Measurements from ENCODE around the gene TAS2R4.
"Not testable (repeated sequence)": the region's sequence is repeated elsewhere in the genome, so short reads cannot be mapped to it uniquely, and the experiment has no call there.

Gene TAS2R4

GRCh38 chr7:141776374-141776773 lies at the start of gene TAS2R4:
Gene TAS2R4, plus strand, starts transcription at chr7:141776674. Its CDS starts 1,815 bp downstream, at chr7:141778489.
- no peak for DNase-seq

- no peak for DNase-seq
Observed at GRCh38 chr7:141729020-141729419, 47.5 kb upstream of the TAS2R4 start.

DNA sequence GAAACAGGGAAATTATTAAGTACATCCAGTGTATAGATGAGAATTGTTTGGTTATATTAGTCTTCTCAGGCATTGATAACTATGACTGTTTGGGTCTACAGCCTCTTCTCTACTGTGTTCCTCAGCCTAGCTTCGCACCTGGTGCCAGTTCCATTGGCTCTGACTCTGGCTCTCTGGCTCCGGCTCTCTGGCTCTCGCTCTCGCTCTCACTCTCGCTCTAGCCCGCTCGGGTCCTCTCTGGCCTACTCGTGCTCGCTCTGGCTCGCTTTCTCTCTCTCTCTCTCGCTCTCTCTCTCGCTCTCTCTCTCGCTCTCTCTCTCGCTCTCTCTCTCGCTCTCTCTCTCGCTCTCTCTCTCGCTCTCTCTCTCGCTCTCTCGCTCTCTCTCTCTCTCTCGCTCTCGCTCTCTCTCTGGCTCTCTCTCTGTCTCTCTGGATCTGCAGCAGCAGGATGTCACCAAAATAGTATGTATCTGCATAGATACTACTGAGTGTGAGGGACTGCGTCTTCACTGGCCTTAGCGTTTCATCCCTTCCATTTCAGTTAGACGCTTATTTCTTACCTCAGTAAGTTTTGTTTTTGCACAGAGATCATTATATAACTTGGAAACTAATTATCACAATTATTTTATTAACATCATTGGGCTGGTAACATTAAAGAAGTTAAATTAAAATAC lies 44.9 kb upstream of the TAS2R4 start:
- DNase-seq: no peak

GRCh38 chr7:141737118-141737835 lies 39.2 kb upstream of the TAS2R4 start:
- peak; percentile 39 for DNase-seq

DNA sequence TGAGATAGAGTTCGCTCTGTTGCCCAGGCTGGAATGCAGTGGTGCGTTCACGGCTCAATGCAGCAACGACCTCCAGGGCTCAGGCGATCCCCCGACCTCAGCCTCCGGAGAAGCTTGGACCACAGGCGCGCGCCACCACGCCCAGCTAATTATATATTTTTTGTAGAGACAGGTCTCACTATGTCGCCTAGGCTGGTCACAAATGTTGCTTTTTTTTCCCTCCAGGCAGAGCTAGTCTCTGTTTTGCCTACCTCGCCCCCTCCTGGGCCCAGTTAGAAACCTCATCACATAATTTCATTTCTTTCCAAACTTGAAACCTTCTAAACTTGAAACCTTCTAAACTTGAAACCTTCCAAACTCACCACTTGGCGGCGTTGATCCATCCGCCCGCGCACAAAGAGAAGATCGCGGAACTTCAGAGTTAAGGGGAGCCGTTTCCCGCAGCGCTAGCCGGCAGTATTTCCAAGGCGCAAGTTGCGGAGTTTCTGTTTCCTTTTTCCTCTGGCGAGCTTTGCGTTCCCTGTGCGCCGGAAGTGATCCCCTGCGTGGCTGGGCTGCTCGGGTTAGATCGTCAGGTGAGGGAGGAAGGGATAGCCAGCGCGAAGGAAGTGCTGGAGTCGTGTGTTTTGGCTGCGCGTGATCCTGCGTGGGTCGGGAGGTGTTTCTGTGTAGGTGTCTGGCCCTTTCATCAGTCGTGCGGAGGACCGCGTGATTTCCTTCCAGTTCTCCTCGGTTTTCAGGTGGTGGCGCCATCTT lies 38.5 kb upstream of the TAS2R4 start, which contains the start of gene SSBP1:
Gene SSBP1 (plus strand): TSS at position 523 of the 756 bp plus-strand sequence. CDS start 809 bp downstream, outside the sequence.
- DNase-seq: peak; percentile 94

DNA sequence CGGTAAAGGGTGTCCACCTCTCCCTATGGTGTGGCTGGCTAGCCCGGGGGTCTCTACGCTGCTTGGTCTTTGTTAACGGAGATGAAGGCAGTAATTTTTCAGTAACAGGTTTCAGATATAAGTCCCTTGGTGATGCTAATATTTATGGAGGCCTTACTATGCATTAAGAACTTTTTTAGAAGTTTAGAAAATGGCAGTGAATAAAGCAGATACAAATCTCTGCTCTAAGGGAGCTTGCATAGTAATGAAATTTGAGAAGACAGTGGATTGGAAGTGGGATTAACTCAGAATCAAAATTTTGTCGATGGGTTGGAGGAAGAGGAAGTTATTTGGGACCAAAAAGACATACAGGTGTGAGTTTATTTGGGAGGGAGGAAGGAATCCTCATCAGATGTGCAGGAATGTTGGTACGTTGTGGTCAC lies 37.9 kb upstream of the TAS2R4 start:
- no peak for DNase-seq

DNA sequence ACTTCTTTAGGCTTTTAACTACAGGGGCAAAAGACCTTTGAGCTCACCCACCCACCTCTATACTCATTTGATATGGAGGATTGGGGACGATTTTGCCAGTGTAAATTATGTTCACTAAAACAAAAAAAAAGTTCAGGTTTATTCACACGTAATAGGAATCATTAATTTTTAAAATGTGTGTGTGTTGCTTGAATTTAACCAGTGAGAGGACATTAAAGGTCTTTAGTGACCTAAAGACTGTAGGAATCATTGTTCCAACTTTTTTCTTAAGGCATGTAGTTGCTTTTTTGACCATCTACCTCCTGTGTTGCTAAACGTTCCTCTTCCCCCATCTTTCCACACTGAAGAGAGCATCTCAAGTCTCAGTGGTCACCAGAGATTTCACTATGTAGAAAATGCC lies 37.2 kb upstream of the TAS2R4 start:
- DNase-seq: no peak

GRCh38 chr7:141742229-141742628 lies 34.2 kb upstream of the TAS2R4 start:
- DNase-seq: no peak

GRCh38 chr7:141744131-141744530 lies 32.3 kb upstream of the TAS2R4 start:
- DNase-seq: no peak

DNA sequence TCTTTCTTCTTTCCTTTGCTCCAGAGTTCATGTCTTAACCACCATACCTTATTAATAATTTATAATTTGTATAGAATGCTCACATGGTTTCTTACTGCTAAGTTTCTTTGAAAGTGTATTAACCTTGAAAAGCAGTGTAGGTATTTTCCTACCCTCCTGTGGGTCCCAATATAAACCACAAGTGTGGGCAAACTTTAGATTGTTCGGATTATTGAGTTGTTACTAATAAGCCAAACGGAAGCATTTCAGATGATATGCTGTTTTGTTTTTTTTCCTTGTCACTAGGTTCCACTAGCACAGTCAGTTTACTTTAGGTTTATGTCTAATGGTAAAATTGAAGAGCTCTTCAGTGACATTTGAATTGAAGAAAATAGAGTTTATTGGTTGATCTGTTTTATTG lies 28.1 kb upstream of the TAS2R4 start:
- no peak for DNase-seq

GRCh38 chr7:141751904-141752303 lies 24.6 kb upstream of the TAS2R4 start:
- not testable (repeated sequence) for DNase-seq

DNA sequence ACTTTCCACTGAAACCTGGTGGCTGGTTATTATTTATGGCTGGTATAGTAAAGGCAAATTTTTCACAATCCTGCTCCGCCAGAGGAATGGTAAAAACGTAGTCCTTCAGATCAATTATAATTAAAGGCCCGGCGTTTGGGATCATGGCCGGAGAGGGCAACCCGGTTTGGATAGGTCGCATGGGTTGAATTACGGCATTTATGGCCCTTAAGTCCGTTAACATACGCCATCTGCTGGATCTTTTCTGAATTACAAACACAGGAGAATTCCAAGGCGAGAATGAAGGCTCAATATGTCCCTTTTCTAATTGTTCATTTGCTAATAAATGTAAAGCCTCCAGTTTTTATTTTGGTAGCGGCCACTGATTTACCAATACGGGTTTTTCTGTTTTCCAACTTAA lies 23.8 kb upstream of the TAS2R4 start:
- peak; percentile 4 for DNase-seq

- DNase-seq: peak; percentile 21
Observed at GRCh38 chr7:141754939-141755338, 21.5 kb upstream of the TAS2R4 start.

DNA sequence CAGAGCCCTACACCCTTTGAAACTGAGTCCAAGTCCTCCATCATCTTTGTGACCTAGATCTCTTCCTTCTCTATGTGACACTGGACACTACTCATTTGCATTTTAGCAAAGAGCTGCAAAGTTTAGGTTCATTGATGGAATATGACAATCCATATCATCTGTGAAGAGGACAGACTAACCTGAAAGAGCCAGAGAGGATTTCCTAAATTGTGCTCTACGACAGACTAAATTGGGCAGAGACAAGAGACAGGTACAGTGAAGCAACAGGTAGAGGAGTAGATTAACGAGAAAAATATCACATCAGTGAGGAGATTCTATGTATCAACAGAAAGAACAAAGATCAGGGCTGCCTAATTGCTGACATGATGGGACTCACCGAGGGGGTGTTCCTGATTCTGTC lies 12.7 kb upstream of the TAS2R4 start, which contains the start of gene TAS2R3:
Gene TAS2R3 (plus strand): TSS at position 301 of the 400 bp plus-strand sequence. CDS start 62 bp downstream, at position 363.
- no peak for DNase-seq

DNA sequence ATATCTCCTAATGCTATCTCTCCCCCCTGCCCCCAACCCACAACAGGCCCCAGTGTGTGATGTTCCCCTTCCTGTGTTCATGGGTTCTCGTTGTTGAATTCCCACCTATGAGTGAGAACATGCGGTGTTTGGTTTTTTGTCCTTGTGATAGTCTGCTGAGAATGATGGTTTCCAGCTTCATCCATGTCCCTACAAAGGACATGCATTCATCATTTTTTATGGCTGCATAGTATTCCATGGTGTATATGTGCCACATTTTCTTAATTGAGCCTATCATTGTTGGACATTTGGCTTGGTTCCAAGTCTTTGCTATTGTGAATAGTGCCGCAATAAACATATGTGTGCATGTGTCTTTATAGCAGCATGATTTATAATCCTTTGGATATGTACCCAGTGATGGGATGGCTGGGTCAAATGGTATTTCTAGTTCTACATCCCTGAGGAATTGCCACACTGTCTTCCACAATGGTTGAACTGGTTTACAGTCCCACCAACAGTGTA lies 6.3 kb upstream of the TAS2R4 start:
- DNase-seq: not testable (repeated sequence)

DNA sequence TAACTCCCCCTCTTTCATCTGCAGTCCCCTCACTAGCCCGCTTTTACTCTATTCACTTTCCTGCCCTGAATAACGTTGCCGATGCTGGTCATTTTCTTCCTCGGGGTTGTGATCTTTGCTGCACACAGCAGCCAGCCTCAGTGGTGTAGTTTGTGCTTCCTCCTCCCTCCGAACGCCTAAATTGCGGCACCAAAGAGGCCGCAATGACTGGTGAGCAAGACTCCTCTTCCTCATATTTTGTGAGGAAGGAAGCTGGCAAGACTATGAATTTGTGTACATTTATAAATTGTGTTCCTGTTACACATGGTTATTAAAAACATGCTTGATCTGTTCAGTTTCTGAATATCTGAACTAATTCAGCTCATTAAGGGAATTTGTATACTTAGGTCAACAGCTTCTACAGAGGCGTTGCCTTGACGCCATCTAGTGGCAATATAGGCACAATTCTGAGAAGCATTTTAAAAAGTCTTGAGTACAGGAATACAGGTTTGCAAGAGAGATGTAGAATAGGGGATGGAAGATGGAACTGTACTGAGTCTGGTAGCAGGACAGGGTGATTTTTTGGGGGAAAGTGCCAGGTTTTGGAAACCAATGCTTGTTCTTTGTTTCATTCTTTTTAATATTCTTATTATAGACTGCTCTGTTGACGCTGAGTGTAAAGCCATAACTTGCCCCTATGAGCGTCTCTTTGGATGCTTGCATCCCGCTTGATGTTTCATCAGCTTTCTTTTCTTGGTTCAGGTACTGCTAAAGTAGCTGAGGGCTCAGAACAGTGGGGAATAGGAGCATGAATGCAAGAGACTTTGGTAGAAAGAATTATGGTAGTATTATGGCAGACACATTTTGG lies 9.5 kb downstream of the TAS2R4 start:
- peak; percentile 50 for DNase-seq

- DNase-seq: no peak
Observed at GRCh38 chr7:141788296-141788695, 11.8 kb downstream of the TAS2R4 start.

GRCh38 chr7:141789917-141790316 lies 13.4 kb downstream of the TAS2R4 start, which contains the start of gene TAS2R5:
Gene TAS2R5, plus strand, starts transcription at chr7:141790217. Its CDS starts 145 bp downstream, at chr7:141790362.
- DNase-seq: no peak

- no peak for DNase-seq
Observed at GRCh38 chr7:141792526-141792925, 16.1 kb downstream of the TAS2R4 start.

DNA sequence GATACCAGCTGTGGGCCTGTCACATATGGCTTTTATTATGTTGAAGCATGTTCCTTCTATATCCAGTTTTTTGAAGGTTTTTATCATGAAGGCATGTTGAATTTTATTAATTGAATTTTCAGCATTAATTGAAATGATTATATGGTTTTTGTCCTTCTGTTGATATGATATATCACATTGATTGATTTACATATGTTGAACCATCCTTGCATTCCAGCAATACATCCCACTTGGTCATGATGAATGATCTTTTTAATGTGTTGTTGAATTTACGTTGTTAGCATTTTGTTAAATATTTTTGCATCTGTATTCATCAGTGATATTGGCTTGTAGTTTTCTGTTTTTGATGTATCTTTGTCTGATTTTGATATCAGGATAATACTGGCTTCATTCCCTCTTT lies 43.6 kb downstream of the TAS2R4 start:
- no peak for DNase-seq

GRCh38 chr7:141822432-141822831 lies 46.0 kb downstream of the TAS2R4 start:
- DNase-seq: not testable (repeated sequence)
